GM12878 (cell line): ENCODE measurements around the gene ATG13. TPM values are rescaled to one million over a fixed set of nuclear protein-coding genes. Genes with fewer than 3 reads are reported as not detected.

ENCODE experiments used
- ATAC-seq: fragments of 200-7000 bp; cut with Tn5 transposase; 3 replicates; pipeline ENCODE4 v1.9.1; 2020; ENCODE audit warnings: mild to moderate bottlenecking, moderate library complexity
- BruUV-seq: library from RNA; stranded (reverse); fragments of 400-500 nt; replicated peaks from 2 replicates; lab custom pipeline; 2021; lab: Mats Ljungman, UMichigan
- CTCF ChIA-PET: fragments of 300-600 bp; sonication (Branson Sonifier 250); formaldehyde crosslinking; extraction: SDS; loops from one replicate; lab custom pipeline; 2021; ENCODE audit warnings: inconsistent platforms; lab: Yijun Ruan, JAX
- POLR2A ChIA-PET: fragments of 350-600 bp; formaldehyde crosslinking; extraction: SDS; loops from one replicate; lab custom pipeline; 2021; ENCODE audit warnings: inconsistent platforms; lab: Charles Lee
- RAD21 ChIA-PET: fragments of 300-600 bp; sonication (Branson Sonifier 250); formaldehyde crosslinking; loops from one replicate; lab custom pipeline; 2023; ENCODE audit warnings: antibody characterized with exemption; ENCODE audit not compliant: unreplicated experiment; lab: Charles Lee
- SMC1A ChIA-PET: fragments of 300-600 bp; sonication (Branson Sonifier 250); formaldehyde crosslinking; loops from one replicate; lab custom pipeline; 2023; ENCODE audit not compliant: unreplicated experiment, uncharacterized antibody; lab: Charles Lee
- DNase-seq: peaks from one replicate; pipeline ENCODE4 v3.0.0-alpha.2; 2011; ENCODE audit warnings: low read depth, low spot score
- FAIRE-seq: peaks from 3 replicates; lab custom pipeline; 2011; peaks lifted over from hg19 to GRCh38; lab: Jason Lieb, UNC
- H2AFZ ChIP-seq: 2 replicates; pipeline ENCODE4 v1.6.0; 2011; ENCODE audit warnings: low read depth, low read length, control low read depth; ENCODE audit not compliant: control insufficient read depth
- H3K27ac ChIP-seq: 2 replicates; pipeline ENCODE4 v1.5.1; 2011; ENCODE audit warnings: control low read depth; ENCODE audit not compliant: control insufficient read depth, insufficient read depth
- H3K27me3 ChIP-seq, 2 experiments: replicated peaks in 1 of 2; 2 replicates each; pipeline versions ENCODE4 v1.6.0 to v1.6.1; 2011; ENCODE audit warnings: low read length in 1 of 2; ENCODE audit not compliant: control insufficient read depth in 2 of 2, insufficient read depth in 2 of 2
- H3K36me3 ChIP-seq, 2 experiments: 2 replicates each; pipeline ENCODE4 v1.5.1; 2011; ENCODE audit warnings: low read length in 1 of 2; ENCODE audit not compliant: control insufficient read depth in 2 of 2, insufficient read depth in 2 of 2
- H3K4me1 ChIP-seq: 2 replicates; pipeline ENCODE4 v1.6.1; 2011; ENCODE audit warnings: mild to moderate bottlenecking, low read length, moderate library complexity, mixed read lengths; ENCODE audit not compliant: control insufficient read depth, insufficient read depth
- H3K4me2 ChIP-seq: 2 replicates; pipeline ENCODE4 v1.6.0; 2011; ENCODE audit warnings: control low read depth; ENCODE audit not compliant: control insufficient read depth, insufficient read depth
- H3K4me3 ChIP-seq: fragments of 200-600 bp; sonication (generic); 2 replicates; pipeline ENCODE4 v1.5.1; 2016
- H3K79me2 ChIP-seq: 2 replicates; pipeline ENCODE4 v1.6.0; 2011; ENCODE audit warnings: low read length; ENCODE audit not compliant: control insufficient read depth, insufficient read depth
- H3K9ac ChIP-seq: 2 replicates; pipeline ENCODE4 v1.8.0; 2011; ENCODE audit warnings: low read length, control low read depth, mixed read lengths; ENCODE audit not compliant: control insufficient read depth, insufficient read depth
- H3K9me3 ChIP-seq: replicated peaks from 3 replicates; pipeline ENCODE4 v1.5.1; 2011; ENCODE audit warnings: mild to moderate bottlenecking, low read length; ENCODE audit not compliant: control insufficient read depth, insufficient read depth
- H4K20me1 ChIP-seq: 2 replicates; pipeline ENCODE4 v1.6.0; 2011; ENCODE audit not compliant: control insufficient read depth, insufficient read depth
- CHD1 ChIP-seq: IDR thresholded peaks from 2 replicates; pipeline ENCODE4 v1.6.1; 2012; ENCODE audit warnings: low read depth, low read length, improper control_type of control experiment
- EZH2 ChIP-seq: IDR thresholded peaks from 2 replicates; pipeline ENCODE4 v1.6.1; 2012; ENCODE audit warnings: low read depth, mild to moderate bottlenecking, control low read depth, inconsistent platforms, low read length, borderline replicate concordance; ENCODE audit not compliant: control insufficient read depth
- GABPA ChIP-seq: IDR thresholded peaks from 2 replicates; pipeline ENCODE4 v1.6.1; 2014; ENCODE audit warnings: antibody characterized with exemption, low read depth, mild to moderate bottlenecking, inconsistent platforms
- HCFC1 ChIP-seq: fragments of 150-350 bp; IDR thresholded peaks from 2 replicates; pipeline ENCODE4 v1.6.1; 2014; ENCODE audit warnings: low read length
- POLR2AphosphoS2 ChIP-seq: IDR thresholded peaks from 2 replicates; pipeline ENCODE4 v1.6.1; 2011; ENCODE audit warnings: low read depth, mild to moderate bottlenecking, low read length, improper control_type of control experiment, moderate library complexity
- PRDM15 ChIP-seq: fragments of 450-650 bp; formaldehyde crosslinking; IDR thresholded peaks from 2 replicates; pipeline ENCODE4 v1.4.0; 2020; ENCODE audit warnings: mild to moderate bottlenecking, moderate library complexity
- RFX5 ChIP-seq: IDR thresholded peaks from 2 replicates; pipeline ENCODE4 v1.6.1; 2011; ENCODE audit warnings: low read depth, low read length, improper control_type of control experiment
- SMARCA5 ChIP-seq: fragments of 450-650 bp; IDR thresholded peaks from 2 replicates; pipeline ENCODE4 v1.6.1; 2017; ENCODE audit warnings: mild to moderate bottlenecking
- ZNF592 ChIP-seq: fragments of 450-650 bp; IDR thresholded peaks from 2 replicates; pipeline ENCODE4 v1.6.1; 2017; ENCODE audit warnings: mild to moderate bottlenecking, moderate library complexity
- ZZZ3 ChIP-seq: IDR thresholded peaks from 2 replicates; pipeline ENCODE4 v1.6.1; 2011; ENCODE audit warnings: low read depth; ENCODE audit not compliant: control insufficient read depth, insufficient read length
- WGBS: methylation state at CpG from one replicate; pipeline ENCODE4 v1.1.6; 2016; ENCODE audit warnings: low lambda C conversion rate; ENCODE audit not compliant: insufficient replicate concordance, insufficient coverage; ENCODE audit errors: missing lambda C conversion rate; 5-methylcytosine and 5-hydroxymethylcytosine counted together
- in situ Hi-C: fragments of 300-500 bp; cut with MboI; formaldehyde crosslinking; loops from 9 replicates; pipeline ENCODE4 v1.14.3; 2018; ENCODE audit warnings: mixed read lengths
- intact Hi-C: fragments of 100-400 bp; cut with micrococcal nuclease; formaldehyde crosslinking; loops from one replicate; pipeline ENCODE4 v1.14.2; 2022; ENCODE audit not compliant: unreplicated experiment
- polyA plus RNA-seq, 11 experiments: library from polyadenylated mRNA; depleted of rRNA in 4 of 11; unstranded in 6 of 11; stranded (reverse) in 5 of 11; fragments of >200 nt; fragmentation: Nextera tagmentation in 4 of 11; fragmentation: Illumina TruSeq in 1 of 11; extraction: Ambion mirVana in 4 of 11; extraction: Trizol in 1 of 11; gene quantifications; 1 replicate in 1 of 11; 2 replicates in 10 of 11; pipeline versions ENCODE4 v1.2.1 to v1.2.3, GENCODE V29; 2011 to 2016; ENCODE audit warnings: inconsistent platforms in 2 of 11, missing spikeins in 2 of 11, low read depth in 1 of 11
- total RNA-seq, 4 experiments: library from RNA; depleted of rRNA in 3 of 4; stranded (reverse); fragments of >200 nt in 3 of 4; fragmentation: Illumina TruSeq in 1 of 4; extraction: Trizol in 1 of 4; gene quantifications; 2 replicates each; pipeline versions ENCODE4 v1.2.1 to v1.2.3, GENCODE V29; 2013 to 2021

ATG13 gene
- total and polyA plus RNA-seq, 10 of the 15 experiments (the other 5 are each of a cell fraction or from before 2014, with no cell fraction given) = 10.9 to 61.6 (median 50.9) TPM

GRCh38 chr11:46639197-46639839 lies 22.0 kb downstream of the ATG13 start:
- in situ Hi-C loops = no loop called here
- DNase-seq (no peak), FAIRE-seq (no peak)
- POLR2A ChIA-PET = no interaction called here
- H3K27me3 ChIP-seq = no peaks in the 10 kb centered on the region
- no peak overlapping the region for H3K27ac ChIP-seq
- RAD21 ChIA-PET = no interaction called here
- H3K9me3 ChIP-seq = no peaks in the 10 kb centered on the region
- SMC1A ChIA-PET = interaction anchor here (1.1 kb wide), 1 partner anchor 10 kb away, joined by 3 read pairs; no protein-coding TSS in a partner anchor
- no peak overlapping the region for H3K9ac ChIP-seq
- WGBS = 97% methylated on average over 7 of the region's 7 CpGs
- H3K4me1 ChIP-seq = no peaks in the 10 kb centered on the region
- H4K20me1 ChIP-seq = no peaks in the 10 kb centered on the region
- no peaks in the 10 kb centered on the region for H3K79me2 ChIP-seq
- no peak overlapping the region for H3K4me2 ChIP-seq
- no peak for TF ChIP-seq PRDM15 (CRISPR knock-in tag)
- TF ChIP-seq SMARCA5 = no peak
- no peak for TF ChIP-seq ZZZ3
- no peak for TF ChIP-seq ZNF592
- no peak for TF ChIP-seq EZH2
- no peak for TF ChIP-seq CHD1
- TF ChIP-seq RFX5 = no peak
- TF ChIP-seq GABPA = no peak
- no peak for TF ChIP-seq HCFC1
- TF ChIP-seq POLR2AphosphoS2 = no peak
- TF ChIP-seq, all 136 proteins: peak for 0
- no peak overlapping the region for H2AFZ ChIP-seq
- no peaks in the 10 kb centered on the region; a peak in 2 of 4 replicates for H3K36me3 ChIP-seq
- H3K4me3 ChIP-seq = no peak overlapping the region
- intact Hi-C loops = no loop called here
- no peak for ATAC-seq
- CTCF ChIA-PET = no interaction called here
- no TSS peak for BruUV-seq
